ENCODE results near the gene CSAG1. TPM values are rescaled to one million over a fixed set of nuclear protein-coding genes. Genes with fewer than 3 reads are reported as not detected.
"Not testable (repeated sequence)": the region's sequence is repeated elsewhere in the genome, so short reads cannot be mapped to it uniquely, and the experiment has no call there.

Gene CSAG1
- total RNA-seq, 2 donors from 2014 or later, result not detected

- not testable (repeated sequence) for H3K27me3 ChIP-seq; DNase-seq (ENCODE audit: low spot score); H3K36me3 ChIP-seq; H3K4me1 ChIP-seq; H3K27ac ChIP-seq; H3K9me3 ChIP-seq; H3K4me3 ChIP-seq
These were observed 52.5 kb downstream of the CSAG1 start for GRCh38 chrX:152681012-152681411.

Other genes with a start within 250 kb of the CSAG1 start
- gene GABRQ, start 95.8 kb downstream of the CSAG1 start, total RNA-seq, result under 1 TPM in 1 of 2 donors, not detected in 1; 0.04 TPM
- gene MAGEA3, start 34.9 kb downstream of the CSAG1 start, total RNA-seq, result not detected
- gene CSAG2, start 24.4 kb downstream of the CSAG1 start, total RNA-seq, result not detected
- not detected for gene MAGEA2B, start 19.1 kb downstream of the CSAG1 start, total RNA-seq
- gene MAGEA12, start within 50 bp of the CSAG1 start, total RNA-seq, result not detected
- gene MAGEA2, start 20.1 kb upstream of the CSAG1 start, total RNA-seq, result not detected
- not detected for gene CSAG3, start 25.5 kb upstream of the CSAG1 start, total RNA-seq
- gene MAGEA6, start 36.0 kb upstream of the CSAG1 start, total RNA-seq, result not detected
- gene CETN2, start 97.0 kb upstream of the CSAG1 start, total RNA-seq, result 10 to 100 TPM; 23.3 to 23.5 TPM
- gene NSDHL, start 97.3 kb upstream of the CSAG1 start, total RNA-seq, result 10 to 100 TPM; 14.1 to 28.1 TPM
- gene ZNF185, start 164.3 kb upstream of the CSAG1 start, total RNA-seq, result 1 to 10 TPM; 1.3 to 2.0 TPM